ENCODE measurements around the gene MSRB3. TPM values are rescaled to one million over a fixed set of nuclear protein-coding genes. Genes with fewer than 3 reads are reported as not detected.

Gene MSRB3
- total and polyA plus RNA-seq, 2 donors (not counting 1 experiment from before 2014, with no cell fraction given): not detected

- no peaks in the 10 kb centered on the region for H3K27me3 Mint-ChIP-seq
- no peak for ATAC-seq (ENCODE audit: low read depth)
- Histone ChIP-seq H3K27me3 (replicated peaks in 1 of 4; ENCODE audit: control extremely low read depth in 1 of 4, control insufficient read depth in 3 of 4, insufficient read depth in 4 of 4, low read length in 3 of 4) (no peaks in the 10 kb centered on the region), H4K20me1 (ENCODE audit: control insufficient read depth, insufficient read depth, low read length, poor library complexity, severe bottlenecking) (no peaks in the 10 kb centered on the region), H2AFZ (ENCODE audit: insufficient read depth, low read depth, low read length, poor library complexity, severe bottlenecking) (no peak overlapping the region), H3K27ac (ENCODE audit: low read length in 2 of 2) (no peak overlapping the region), H3K4me2 (replicated peaks; ENCODE audit: low read depth, low read length, poor library complexity, severe bottlenecking) (no peak overlapping the region), H3K9me3 (ENCODE audit: control extremely low read depth in 1 of 3, control insufficient read depth in 2 of 3, insufficient read depth in 1 of 3, low read length in 2 of 3) (no peaks in the 10 kb centered on the region), H3K9ac (ENCODE audit: low read length) (no peak overlapping the region), H3K4me1 (ENCODE audit: control insufficient read depth in 2 of 2, insufficient read depth in 2 of 2, low read length in 2 of 2) (no peaks in the 10 kb centered on the region), H3K79me2 (ENCODE audit: control insufficient read depth, insufficient read depth, low read length) (no peaks in the 10 kb centered on the region), H3K4me3 (ENCODE audit: control extremely low read depth in 1 of 5, extremely low read depth in 1 of 5, insufficient read depth in 1 of 5, low read depth in 2 of 5, low read length in 4 of 5) (no peak overlapping the region), H3K36me3 (replicated peaks in 1 of 2; ENCODE audit: control extremely low read depth in 1 of 2, control insufficient read depth in 1 of 2, extremely low read depth in 1 of 2, insufficient read depth in 2 of 2, low read length in 1 of 2) (no peaks in the 10 kb centered on the region)
- no peak overlapping the region for H3K4me3 Mint-ChIP-seq
- no peak for DNase-seq
- no peaks in the 10 kb centered on the region for H3K4me1 Mint-ChIP-seq
- ChIA-PET CTCF (no interaction called here), POLR2A (no interaction called here)
- H3K27ac Mint-ChIP-seq: no peak overlapping the region
- intact Hi-C loops (cut with micrococcal nuclease): no loop called here
- no peaks in the 10 kb centered on the region for H3K9me3 Mint-ChIP-seq (ENCODE audit: insufficient read depth)
- no peak for TF ChIP-seq EZH2 (IDR thresholded peaks at IDR 0.05; ENCODE audit: borderline replicate concordance, insufficient read depth, low read depth, low read length, poor library complexity, severe bottlenecking)
- TF ChIP-seq, protein P1, sequence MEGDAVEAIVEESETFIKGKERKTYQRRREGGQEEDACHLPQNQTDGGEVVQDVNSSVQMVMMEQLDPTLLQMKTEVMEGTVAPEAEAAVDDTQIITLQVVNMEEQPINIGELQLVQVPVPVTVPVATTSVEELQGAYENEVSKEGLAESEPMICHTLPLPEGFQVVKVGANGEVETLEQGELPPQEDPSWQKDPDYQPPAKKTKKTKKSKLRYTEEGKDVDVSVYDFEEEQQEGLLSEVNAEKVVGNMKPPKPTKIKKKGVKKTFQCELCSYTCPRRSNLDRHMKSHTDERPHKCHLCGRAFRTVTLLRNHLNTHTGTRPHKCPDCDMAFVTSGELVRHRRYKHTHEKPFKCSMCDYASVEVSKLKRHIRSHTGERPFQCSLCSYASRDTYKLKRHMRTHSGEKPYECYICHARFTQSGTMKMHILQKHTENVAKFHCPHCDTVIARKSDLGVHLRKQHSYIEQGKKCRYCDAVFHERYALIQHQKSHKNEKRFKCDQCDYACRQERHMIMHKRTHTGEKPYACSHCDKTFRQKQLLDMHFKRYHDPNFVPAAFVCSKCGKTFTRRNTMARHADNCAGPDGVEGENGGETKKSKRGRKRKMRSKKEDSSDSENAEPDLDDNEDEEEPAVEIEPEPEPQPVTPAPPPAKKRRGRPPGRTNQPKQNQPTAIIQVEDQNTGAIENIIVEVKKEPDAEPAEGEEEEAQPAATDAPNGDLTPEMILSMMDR (IDR thresholded peaks at IDR 0.05): no peak
- 88% methylated on average over 5 of the region's 6 CpGs for WGBS (ENCODE audit: insufficient coverage)
These were observed 222.7 kb downstream of the MSRB3 start for GRCh38 chr12:65501093-65501621.

DNA sequence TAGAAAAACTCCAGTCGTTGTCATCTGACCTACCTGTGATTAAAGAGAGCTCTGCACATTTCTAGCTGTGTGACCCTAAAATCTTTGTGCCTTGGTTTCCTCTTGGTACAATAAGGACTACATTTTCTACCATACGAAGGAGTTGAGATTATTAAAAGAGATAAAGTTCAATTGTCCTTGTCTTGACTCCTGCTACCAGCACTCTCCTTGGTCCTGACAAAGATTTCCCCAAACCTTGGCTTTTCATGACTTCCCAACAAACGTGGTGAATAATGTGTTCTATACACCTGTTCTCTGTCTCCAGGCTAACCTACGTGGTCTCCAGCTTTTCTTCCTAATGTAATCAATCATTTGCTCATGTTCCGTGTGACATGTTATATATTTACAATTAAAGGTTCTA lies 223.5 kb downstream of the MSRB3 start:
- TF ChIP-seq, protein P1 (IDR thresholded peaks at IDR 0.05): no peak
- no peak overlapping the region for H3K9ac ChIP-seq (ENCODE audit: low read length)

More for the DNA sequence above, 223.5 kb downstream of the MSRB3 start:
- WGBS (ENCODE audit: insufficient coverage): 80% methylated on average over 1 of the region's 5 CpGs
- H4K20me1 ChIP-seq (ENCODE audit: control insufficient read depth, insufficient read depth, low read length, poor library complexity, severe bottlenecking): no peaks in the 10 kb centered on the region
- H3K4me3 Mint-ChIP-seq: no peak overlapping the region
- H3K79me2 ChIP-seq (ENCODE audit: control insufficient read depth, insufficient read depth, low read length): no peaks in the 10 kb centered on the region
- H3K9me3 ChIP-seq (ENCODE audit: control extremely low read depth in 1 of 3, control insufficient read depth in 2 of 3, insufficient read depth in 1 of 3, low read length in 2 of 3): no peaks in the 10 kb centered on the region
- H3K4me1 Mint-ChIP-seq: no peaks in the 10 kb centered on the region
- H3K4me3 ChIP-seq (ENCODE audit: control extremely low read depth in 1 of 5, extremely low read depth in 1 of 5, insufficient read depth in 1 of 5, low read depth in 2 of 5, low read length in 4 of 5): no peak overlapping the region
- CTCF ChIA-PET: no interaction called here
- DNase-seq (no peak), ATAC-seq (ENCODE audit: low read depth) (no peak)
- no peaks in the 10 kb centered on the region for H3K4me1 ChIP-seq (ENCODE audit: control insufficient read depth in 2 of 2, insufficient read depth in 2 of 2, low read length in 2 of 2)
- H3K4me2 ChIP-seq (replicated peaks; ENCODE audit: low read depth, low read length, poor library complexity, severe bottlenecking): no peak overlapping the region
- H3K27me3 Mint-ChIP-seq: no peaks in the 10 kb centered on the region
- intact Hi-C loops (cut with micrococcal nuclease): no loop called here
- no peak overlapping the region for H3K27ac Mint-ChIP-seq
- no peaks in the 10 kb centered on the region for H3K9me3 Mint-ChIP-seq (ENCODE audit: insufficient read depth)
- H3K27ac ChIP-seq (ENCODE audit: low read length in 2 of 2): no peak overlapping the region
- H3K27me3 ChIP-seq (replicated peaks in 1 of 4; ENCODE audit: control extremely low read depth in 1 of 4, control insufficient read depth in 3 of 4, insufficient read depth in 4 of 4, low read length in 3 of 4): no peaks in the 10 kb centered on the region
- H2AFZ ChIP-seq (ENCODE audit: insufficient read depth, low read depth, low read length, poor library complexity, severe bottlenecking): no peak overlapping the region
- H3K36me3 ChIP-seq (replicated peaks in 1 of 2; ENCODE audit: control extremely low read depth in 1 of 2, control insufficient read depth in 1 of 2, extremely low read depth in 1 of 2, insufficient read depth in 2 of 2, low read length in 1 of 2): no peaks in the 10 kb centered on the region
- POLR2A ChIA-PET: no interaction called here

Measured in B cell (primary cell).